HG02678 (cell line): ENCODE data around the gene PATZ1.
"Not testable (repeated sequence)": the region's sequence is repeated elsewhere in the genome, so short reads cannot be mapped to it uniquely, and the experiment has no call there.

Experiments
- ATAC-seq: cut with Tn5 transposase; IDR thresholded peaks from one replicate; pipeline ENCODE4 v1.9.1; 2021; ENCODE audit warnings: mild to moderate bottlenecking, moderate library complexity; ENCODE audit not compliant: unreplicated experiment

Gene PATZ1

GRCh38 chr22:31314220-31314619 is 31.9 kb downstream of the PATZ1 start:
- ATAC-seq: not testable (repeated sequence)

GRCh38 chr22:31313366-31314147 is 32.6 kb downstream of the PATZ1 start:
- ATAC-seq: no peak

- ATAC-seq: no peak
Measured at GRCh38 chr22:31308181-31308580, 38.0 kb downstream of the PATZ1 start.

- no peak for ATAC-seq
Measured at GRCh38 chr22:31305194-31305593, 41.0 kb downstream of the PATZ1 start.

- no peak for ATAC-seq
Measured at GRCh38 chr22:31302537-31302936, 43.6 kb downstream of the PATZ1 start.

- ATAC-seq: no peak
Measured at GRCh38 chr22:31302006-31302405, 44.1 kb downstream of the PATZ1 start.

GRCh38 chr22:31300896-31301295 is 45.2 kb downstream of the PATZ1 start:
- no peak for ATAC-seq

- no peak for ATAC-seq
Measured at GRCh38 chr22:31295831-31296657, 50.1 kb downstream of the PATZ1 start.

GRCh38 chr22:31295360-31295759 is 50.8 kb downstream of the PATZ1 start:
- no peak for ATAC-seq

- ATAC-seq: peak; percentile 36
Measured at GRCh38 chr22:31292236-31292989, 53.7 kb downstream of the PATZ1 start, which contains the start of gene PIK3IP1. Gene PIK3IP1 (minus strand): TSS chr22:31292488. CDS start chr22:31292344, 144 bp downstream.

GRCh38 chr22:31291481-31292235 is 54.5 kb downstream of the PATZ1 start:
- ATAC-seq: no peak

GRCh38 chr22:31290494-31291471 is 55.4 kb downstream of the PATZ1 start:
- peak; percentile 93 for ATAC-seq

- ATAC-seq: no peak
Measured at GRCh38 chr22:31289344-31289743, 56.8 kb downstream of the PATZ1 start.

- no peak for ATAC-seq
Measured at GRCh38 chr22:31288496-31289240, 57.5 kb downstream of the PATZ1 start.

- no peak for ATAC-seq
Measured at GRCh38 chr22:31287818-31288495, 58.2 kb downstream of the PATZ1 start.

- ATAC-seq: no peak
Measured at GRCh38 chr22:31286360-31287255, 59.5 kb downstream of the PATZ1 start.
